ENCODE results near the gene PLPP3. TPM values are rescaled to one million over a fixed set of nuclear protein-coding genes. Genes with fewer than 3 reads are reported as not detected.

The PLPP3 gene
- total and polyA plus RNA-seq, 5 experiments from 2014 or later, result not detected

- Mint-ChIP-seq H3K27ac (no peak overlapping the region), H3K27me3 (peaks cover 0 to 8% (median 2%) of the 10 kb centered on the region in 5 donors), H3K4me1 (no peaks in the 10 kb centered on the region), H3K9me3 (peaks cover 0 to 1% (median 0%) of the 10 kb centered on the region in 9 donors), H3K36me3 (no peaks in the 10 kb centered on the region), H3K4me3 (no peak overlapping the region)
- no peak for ATAC-seq
- no peak for DNase-seq
- POLR2A ChIA-PET, result no interaction called here
These were observed 127.9 kb downstream of the PLPP3 start for GRCh38 chr1:56451491-56451890.

GRCh38 chr1:56450004-56450666 lies 129.2 kb downstream of the PLPP3 start:
- no peak for DNase-seq
- no peaks in the 10 kb centered on the region for H3K4me1 Mint-ChIP-seq
- H3K9me3 Mint-ChIP-seq, result peaks cover 0 to 2% (median 0%) of the 10 kb centered on the region in 9 donors
- POLR2A ChIA-PET, result no interaction called here
- peaks cover 0 to 8% (median 2%) of the 10 kb centered on the region in 5 donors for H3K27me3 Mint-ChIP-seq
- no peak for ATAC-seq
- H3K27ac Mint-ChIP-seq, result no peak overlapping the region
- no peak overlapping the region for H3K4me3 Mint-ChIP-seq
- no peaks in the 10 kb centered on the region for H3K36me3 Mint-ChIP-seq

GRCh38 chr1:56448529-56449300 lies 130.6 kb downstream of the PLPP3 start:
- no peak overlapping the region for H3K4me3 Mint-ChIP-seq
- POLR2A ChIA-PET, result no interaction called here
- ATAC-seq (no peak), DNase-seq (no peak)
- no peaks in the 10 kb centered on the region for H3K36me3 Mint-ChIP-seq
- no peak overlapping the region for H3K27ac Mint-ChIP-seq
- H3K9me3 Mint-ChIP-seq, result peaks cover 0 to 2% (median 0%) of the 10 kb centered on the region in 9 donors
- no peaks in the 10 kb centered on the region for H3K4me1 Mint-ChIP-seq
- peaks cover 0 to 7% (median 2%) of the 10 kb centered on the region in 5 donors for H3K27me3 Mint-ChIP-seq

GRCh38 chr1:56447823-56448222 lies 131.5 kb downstream of the PLPP3 start:
- POLR2A ChIA-PET, result no interaction called here
- H3K27ac Mint-ChIP-seq, result no peak overlapping the region
- no peak overlapping the region for H3K4me3 Mint-ChIP-seq
- H3K9me3 Mint-ChIP-seq, result peaks cover 0 to 2% (median 0%) of the 10 kb centered on the region in 9 donors
- no peak for DNase-seq
- H3K36me3 Mint-ChIP-seq, result no peaks in the 10 kb centered on the region
- H3K4me1 Mint-ChIP-seq, result no peaks in the 10 kb centered on the region
- ATAC-seq, result no peak
- H3K27me3 Mint-ChIP-seq, result no peaks in the 10 kb centered on the region

GRCh38 chr1:56446531-56447098 lies 132.7 kb downstream of the PLPP3 start:
- no peaks in the 10 kb centered on the region for H3K36me3 Mint-ChIP-seq
- H3K27me3 Mint-ChIP-seq, result no peaks in the 10 kb centered on the region
- no peaks in the 10 kb centered on the region for H3K4me1 Mint-ChIP-seq
- no peak overlapping the region for H3K4me3 Mint-ChIP-seq
- DNase-seq (no peak), ATAC-seq (no peak)
- POLR2A ChIA-PET, result no interaction called here
- H3K27ac Mint-ChIP-seq, result no peak overlapping the region
- H3K9me3 Mint-ChIP-seq, result peaks cover 0 to 2% (median 0%) of the 10 kb centered on the region in 9 donors

- no peak for DNase-seq
- Mint-ChIP-seq H3K27ac (no peak overlapping the region), H3K36me3 (no peaks in the 10 kb centered on the region), H3K9me3 (peaks cover 0 to 2% (median 0%) of the 10 kb centered on the region in 9 donors), H3K27me3 (no peaks in the 10 kb centered on the region), H3K4me3 (no peak overlapping the region), H3K4me1 (no peaks in the 10 kb centered on the region)
- ATAC-seq, result no peak
- POLR2A ChIA-PET, result no interaction called here
These were observed 134.3 kb downstream of the PLPP3 start for GRCh38 chr1:56444960-56445646.

Other genes starting within 250 kb of the PLPP3 start
- not detected for gene PRKAA2, start 65.8 kb upstream of the PLPP3 start, total RNA-seq
- not detected for gene PRKAA2, start 65.8 kb upstream of the PLPP3 start, polyA plus RNA-seq
- not detected for gene FYB2, start 239.8 kb upstream of the PLPP3 start, total RNA-seq
- gene FYB2, start 239.8 kb upstream of the PLPP3 start, polyA plus RNA-seq, result not detected